Measurements from ENCODE around the gene ABAT.

The ABAT gene

GRCh38 chr16:8717892-8718415 lies 43.5 kb downstream of the ABAT start:
- DNase-seq (ENCODE audit: low read depth) = no peak

DNA sequence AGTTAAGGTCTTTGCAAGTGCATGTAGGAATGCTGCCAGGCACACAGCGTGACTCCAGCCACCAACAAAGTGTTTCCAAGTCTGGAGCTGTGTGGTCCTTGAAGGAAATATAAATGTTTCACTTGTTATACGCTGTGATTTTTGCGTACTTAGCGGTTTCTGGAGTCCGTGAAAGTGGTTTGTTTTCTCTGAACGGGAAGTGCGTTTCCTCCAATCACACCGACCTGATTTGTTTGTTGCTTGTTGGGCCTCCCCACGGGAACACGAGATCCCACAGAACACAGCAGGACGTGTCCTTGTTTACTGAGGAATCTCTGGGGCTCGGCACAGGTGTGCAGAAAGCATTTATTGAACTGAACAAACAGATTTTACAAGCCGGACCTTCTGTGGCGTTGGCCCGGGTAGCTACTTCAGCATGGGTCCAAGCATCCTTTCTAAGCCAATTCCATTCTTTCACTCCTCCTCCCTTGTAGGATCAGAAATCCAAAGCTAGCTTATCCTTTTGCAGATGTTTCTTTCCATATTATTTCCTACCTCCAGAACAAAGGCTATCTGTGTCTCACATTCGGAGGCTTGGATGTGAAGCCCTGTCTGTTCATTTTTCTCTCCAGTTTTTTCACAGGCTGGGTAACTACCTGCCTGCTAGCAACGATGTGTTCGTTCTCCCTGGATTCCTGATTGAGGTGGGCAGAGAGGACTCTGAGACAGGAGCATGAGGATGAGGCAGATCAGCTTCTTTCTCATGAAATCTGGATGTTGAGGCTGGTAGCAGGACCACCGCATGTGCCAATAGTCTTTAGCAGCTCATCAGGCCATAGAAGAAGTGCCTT lies 44.6 kb downstream of the ABAT start:
- DNase-seq (ENCODE audit: low read depth) = no peak

DNA sequence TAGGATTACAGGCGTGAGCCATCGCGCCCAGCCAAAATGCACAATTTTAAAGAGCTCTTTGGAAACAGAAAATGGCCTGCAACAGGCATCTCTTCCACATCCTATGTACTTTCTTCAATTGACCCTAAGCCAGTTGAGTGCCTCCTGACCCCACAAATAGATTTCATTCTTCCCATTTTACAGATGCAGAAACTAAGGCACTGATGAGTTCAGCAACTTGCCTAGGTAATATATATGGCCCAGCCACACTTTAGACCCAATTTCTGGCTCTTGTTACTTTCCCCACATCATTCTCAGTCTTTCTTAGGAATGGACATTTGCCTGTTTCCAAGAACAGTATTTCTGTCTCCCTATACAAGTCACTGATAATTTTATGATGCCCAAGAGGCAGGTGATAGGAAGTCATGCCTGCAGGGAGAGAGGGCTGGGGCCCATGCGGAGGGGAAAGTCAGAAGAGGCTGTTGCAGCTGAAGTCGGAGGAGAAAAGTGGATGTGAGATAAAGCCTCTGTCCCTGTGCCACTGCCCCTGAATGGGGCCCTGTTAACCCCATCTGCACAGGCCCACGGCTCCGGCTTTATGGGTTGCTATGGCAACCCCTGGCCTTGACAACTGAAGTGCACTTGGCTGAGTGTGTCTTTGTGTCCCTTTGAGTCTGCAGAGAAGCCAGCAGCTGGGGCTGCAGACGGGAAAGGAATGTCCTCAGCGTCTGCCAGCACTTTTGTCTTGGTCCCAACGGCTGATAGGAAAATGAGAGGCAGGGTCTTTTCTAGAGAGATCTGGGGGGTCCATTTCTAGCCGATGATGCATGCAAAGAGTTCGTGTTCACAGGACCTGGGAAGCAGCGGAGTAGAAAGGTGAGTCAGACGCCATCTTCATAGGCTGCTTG lies 45.9 kb downstream of the ABAT start:
- no peak for DNase-seq (ENCODE audit: low read depth)

GRCh38 chr16:8720967-8721308 lies 46.5 kb downstream of the ABAT start:
- no peak for DNase-seq (ENCODE audit: low read depth)

GRCh38 chr16:8721336-8722024 lies 47.1 kb downstream of the ABAT start:
- DNase-seq (ENCODE audit: low read depth) = no peak

- DNase-seq (ENCODE audit: low read depth) = no peak
Measured at GRCh38 chr16:8722025-8722348, 47.6 kb downstream of the ABAT start.

- no peak for DNase-seq (ENCODE audit: low read depth)
Measured at GRCh38 chr16:8725513-8726178, 51.2 kb downstream of the ABAT start.

DNA sequence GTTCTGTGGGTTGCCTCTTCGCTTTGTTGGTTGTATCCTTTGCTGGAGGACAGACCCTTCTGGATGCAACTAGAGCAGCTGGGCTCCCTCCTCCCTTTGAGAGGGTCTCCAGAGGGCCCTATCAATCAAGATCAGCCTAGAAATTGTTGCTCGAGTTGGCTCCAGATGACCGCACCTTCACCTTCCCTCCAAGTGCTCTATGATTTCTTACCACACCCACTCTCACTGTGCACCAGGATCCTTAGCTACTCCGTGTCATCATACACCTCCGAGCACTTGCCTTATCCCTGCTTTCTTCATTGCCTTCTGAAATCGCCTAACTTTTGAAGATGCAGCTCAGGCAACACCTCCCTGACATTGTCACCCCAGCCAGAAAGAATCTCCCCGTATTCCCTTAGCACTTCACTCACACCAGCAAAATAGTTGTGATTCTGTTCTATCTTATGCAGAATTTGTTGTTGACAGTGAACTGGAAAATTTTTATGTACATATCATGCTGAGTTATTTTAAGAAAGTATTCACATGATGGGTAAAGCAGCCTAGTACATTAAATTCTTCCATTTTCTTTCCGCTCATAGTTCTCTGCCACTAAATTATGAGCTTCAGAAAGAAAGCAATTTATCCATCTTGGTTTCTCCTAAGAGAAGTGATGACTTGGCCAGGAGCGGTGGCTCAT lies 52.9 kb downstream of the ABAT start:
- no peak for DNase-seq (ENCODE audit: low read depth)

DNA sequence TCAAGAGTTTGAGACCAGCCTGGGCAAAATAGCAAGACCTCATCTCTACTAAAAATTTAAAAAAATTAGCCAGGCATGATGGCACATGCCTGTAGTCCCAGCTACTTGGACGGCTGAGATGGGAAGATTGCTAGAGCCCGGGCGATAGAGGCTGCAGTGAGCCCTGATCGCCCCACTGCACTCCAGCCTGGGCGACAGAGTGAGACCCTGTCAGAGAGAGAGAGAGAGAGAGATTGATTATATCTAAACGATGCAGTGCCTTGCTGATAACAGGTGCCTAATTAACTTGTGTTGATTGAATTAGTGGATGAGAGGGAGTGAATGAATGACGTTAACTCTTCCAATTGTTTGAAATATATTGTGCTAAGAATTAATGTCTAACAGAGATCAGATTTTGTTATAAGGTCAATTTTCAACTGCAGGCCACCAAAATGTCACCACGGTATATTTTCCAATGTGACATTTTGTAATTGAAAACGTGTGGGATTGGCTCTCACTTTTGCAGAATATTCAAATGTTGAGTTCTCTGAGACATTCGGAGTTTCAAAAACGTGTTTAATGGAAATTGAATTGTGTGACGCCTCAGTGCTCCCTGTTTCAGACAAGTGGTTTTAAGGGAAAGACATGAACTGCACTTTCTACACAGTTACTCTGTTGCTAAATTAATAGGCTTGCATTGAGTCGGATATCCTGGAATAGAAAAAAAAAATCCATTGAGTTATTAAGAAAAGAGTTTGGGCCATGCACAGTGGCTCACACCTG lies 53.6 kb downstream of the ABAT start:
- DNase-seq (ENCODE audit: low read depth) = no peak

GRCh38 chr16:8729779-8730334 lies 55.4 kb downstream of the ABAT start:
- DNase-seq (ENCODE audit: low read depth) = no peak

GRCh38 chr16:8730335-8730915 lies 56.0 kb downstream of the ABAT start:
- DNase-seq (ENCODE audit: low read depth) = no peak

DNA sequence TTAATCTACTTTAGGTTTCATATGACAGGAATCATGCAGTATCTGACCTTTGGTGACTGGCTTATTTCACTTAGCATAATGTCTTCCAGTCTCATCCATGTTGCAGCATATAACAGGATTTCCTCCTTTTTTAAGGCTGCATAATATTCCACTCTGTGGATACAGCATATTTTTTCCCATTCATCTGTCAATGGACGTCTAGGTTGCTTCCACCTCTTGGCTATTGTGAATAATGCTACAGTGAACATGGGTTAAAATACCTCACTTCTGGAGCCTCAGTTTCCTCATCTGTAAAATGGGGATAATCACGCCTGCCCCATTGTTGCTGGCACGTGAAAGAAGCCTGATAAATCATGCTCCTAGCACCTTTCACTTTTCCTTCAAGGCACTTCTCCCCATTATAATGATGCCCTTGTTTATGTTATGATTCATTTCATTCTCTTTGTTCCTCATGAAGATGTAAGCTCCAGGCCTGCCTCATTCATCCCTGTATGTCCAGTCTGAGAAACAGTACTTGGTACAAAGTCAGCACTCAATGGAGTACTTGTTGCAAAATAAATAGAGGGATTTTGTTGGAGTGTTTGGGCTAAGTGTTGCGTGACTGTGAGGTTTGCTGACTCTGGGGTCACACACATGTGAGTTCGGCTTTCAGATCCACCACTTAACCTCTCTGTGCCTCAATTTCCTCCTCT lies 59.6 kb downstream of the ABAT start:
- no peak for DNase-seq (ENCODE audit: low read depth)

DNA sequence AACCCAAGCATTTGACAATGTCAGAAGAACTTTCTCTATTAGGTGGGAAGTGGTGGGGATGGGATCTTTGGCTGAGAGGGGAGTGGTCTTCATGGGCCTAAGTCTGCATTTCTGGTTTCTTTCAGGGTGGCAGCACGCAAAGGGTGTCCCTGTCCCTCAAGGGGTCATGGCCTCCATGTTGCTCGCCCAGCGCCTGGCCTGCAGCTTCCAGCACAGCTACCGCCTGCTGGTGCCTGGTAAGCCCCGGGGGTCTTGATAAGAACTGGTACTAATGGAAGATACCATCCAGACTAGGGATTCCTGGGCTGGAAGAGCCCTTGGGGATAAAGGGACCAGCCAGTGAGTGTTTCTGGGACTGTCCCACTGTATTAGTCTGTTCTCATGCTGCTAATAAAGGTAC lies 61.2 kb downstream of the ABAT start:
- no peak for DNase-seq (ENCODE audit: low read depth)

GRCh38 chr16:8736123-8736668 lies 61.8 kb downstream of the ABAT start:
- no peak for DNase-seq (ENCODE audit: low read depth)

GRCh38 chr16:8739151-8739550 lies 64.7 kb downstream of the ABAT start:
- no peak for DNase-seq (ENCODE audit: low read depth)

- no peak for DNase-seq (ENCODE audit: low read depth)
Measured at GRCh38 chr16:8739989-8740704, 65.7 kb downstream of the ABAT start.

GRCh38 chr16:8740775-8741355 lies 66.4 kb downstream of the ABAT start:
- no peak for DNase-seq (ENCODE audit: low read depth)

GRCh38 chr16:8741636-8742035 lies 67.2 kb downstream of the ABAT start:
- DNase-seq (ENCODE audit: low read depth) = no peak
